Kidney (tissue), 14 donors: Measurements from ENCODE around the gene ZFP36. TPM values are rescaled to one million over a fixed set of nuclear protein-coding genes. Genes with fewer than 3 reads are reported as not detected.

Experiments used
- DNase-seq, 5 donors: peaks; one replicate each; pipeline ENCODE4 v3.0.0-alpha.2; 2013 to 2020
- FAIRE-seq: peaks from 2 replicates; lab custom pipeline; 2012; peaks lifted over from hg19 to GRCh38; lab: Jason Lieb, UNC
- H3K27ac ChIP-seq, 2 donors: one replicate each; pipeline ENCODE4 v1.7.0; 2013; ENCODE audit warnings: low read depth in 2 of 2, low read length in 2 of 2, inconsistent platforms in 1 of 2
- H3K27me3 ChIP-seq: one replicate; pipeline ENCODE4 v1.7.1; 2013; ENCODE audit warnings: low read length, inconsistent platforms; ENCODE audit not compliant: control insufficient read depth, insufficient read depth
- H3K36me3 ChIP-seq, 3 donors: one replicate each; pipeline versions ENCODE4 v1.7.0 to v1.7.1; 2013; ENCODE audit warnings: low read length in 3 of 3, control low read depth in 1 of 3, inconsistent platforms in 1 of 3; ENCODE audit not compliant: insufficient read depth in 3 of 3, control insufficient read depth in 2 of 3
- H3K4me1 ChIP-seq, 3 donors: one replicate each; pipeline versions ENCODE4 v1.7.0 to v1.7.1; 2013; ENCODE audit warnings: low read length in 3 of 3, inconsistent platforms in 1 of 3, low read depth in 1 of 3; ENCODE audit not compliant: control insufficient read depth in 2 of 3, insufficient read depth in 2 of 3
- H3K4me3 ChIP-seq, 3 donors: one replicate each; pipeline versions ENCODE4 v1.7.0 to v1.8.1; 2013; ENCODE audit warnings: low read length in 3 of 3, control low read depth in 1 of 3, inconsistent platforms in 1 of 3
- H3K9ac ChIP-seq, 3 donors: one replicate each; pipeline versions ENCODE4 v1.7.0 to v1.7.1; 2013; ENCODE audit warnings: low read length in 3 of 3, control low read depth in 1 of 3, inconsistent platforms in 1 of 3
- H3K9me3 ChIP-seq, 3 donors: one replicate each; pipeline versions ENCODE4 v1.7.0 to v1.7.1; 2013; ENCODE audit warnings: low read length in 3 of 3, control low read depth in 1 of 3, inconsistent platforms in 1 of 3; ENCODE audit not compliant: control insufficient read depth in 2 of 3, insufficient read depth in 1 of 3
- CTCF ChIP-seq: IDR thresholded peaks from 3 replicates; pipeline ENCODE4 v1.5.1; 2012; ENCODE audit warnings: mild to moderate bottlenecking, moderate library complexity, borderline replicate concordance; ENCODE audit not compliant: insufficient read depth; ENCODE audit errors: extremely low read depth
- intact Hi-C: fragments of 100-400 bp; cut with DNase I; formaldehyde crosslinking; loops from one replicate; pipeline ENCODE4 v1.11.1; 2022
- polyA plus RNA-seq: library from polyadenylated mRNA; stranded (reverse); fragments of 350-450 nt; fragmentation: Illumina TruSeq; extraction: RNeasy Lipid Tissue Mini Kit (QIAGEN cat#74804); gene quantifications from one replicate; pipeline ENCODE4 v1.2.3, GENCODE V29; 2014; ENCODE audit warnings: low read depth, low replicate concordance; ENCODE audit not compliant: insufficient read depth
- total RNA-seq: library from RNA; stranded (reverse); fragmentation: NEBNext Ultra II Directional; extraction: Animal tissue kit (Norgen Biotek cat#: 25700); gene quantifications from one replicate; pipeline ENCODE4 v1.2.1, GENCODE V29; 2021
- donor health status: control.
- donor health status: control.
- donor health status: control.
- donor health status: control.
- donor health status: control.
- donor health status: DM: yes; HTN: yes; CAD: no.
- donor health status: Normal renal cell carcinoma (clear cell type).

The ZFP36 gene
- total and polyA plus RNA-seq, 2 donors from 2014 or later = 87.9 to 132 TPM

- H3K4me1 ChIP-seq = peaks cover 3 to 27% (median 25%) of the 10 kb centered on the region in 3 donors
- intact Hi-C loops = no loop called here
- DNase-seq (peak; percentile 90 to 100 (median 92)), FAIRE-seq (no peak)
- no peaks in the 10 kb centered on the region for H3K27me3 ChIP-seq
- no peak for TF ChIP-seq CTCF
- peak overlapping the region; percentile 56 to 66 (median 56) for H3K4me3 ChIP-seq
- peak overlapping the region; percentile 97 to 99 for H3K27ac ChIP-seq
- H3K9ac ChIP-seq = peak overlapping the region in 2 of 3 donors; percentile 74 to 94
- H3K9me3 ChIP-seq = no peaks in the 10 kb centered on the region
- peaks cover 0 to 19% (median 4%) of the 10 kb centered on the region in 3 donors for H3K36me3 ChIP-seq
Measured at GRCh38 chr19:39403331-39404312, 3.0 kb upstream of the ZFP36 start.

GRCh38 chr19:39405261-39405957 lies 1.2 kb upstream of the ZFP36 start:
- H3K36me3 ChIP-seq = peaks cover 0 to 22% (median 6%) of the 10 kb centered on the region in 3 donors
- peak overlapping the region in 1 of 3 donors; percentile 26 for H3K9ac ChIP-seq
- DNase-seq (no peak), FAIRE-seq (no peak)
- no peaks in the 10 kb centered on the region for H3K9me3 ChIP-seq
- H3K4me1 ChIP-seq = peaks cover 5 to 27% (median 24%) of the 10 kb centered on the region in 3 donors
- intact Hi-C loops = no loop called here
- no peak overlapping the region for H3K4me3 ChIP-seq
- H3K27ac ChIP-seq = peak overlapping the region; percentile 32 to 92
- TF ChIP-seq CTCF = no peak
- no peaks in the 10 kb centered on the region for H3K27me3 ChIP-seq

- H3K4me3 ChIP-seq = peak overlapping the region; percentile 44 to 99 (median 78)
- peak overlapping the region; percentile 38 to 86 (median 49) for H3K9ac ChIP-seq
- no peaks in the 10 kb centered on the region for H3K27me3 ChIP-seq
- DNase-seq (peak in 1 of 5 donors; percentile 98), FAIRE-seq (no peak)
- no peak for TF ChIP-seq CTCF
- H3K4me1 ChIP-seq = peaks cover 10 to 31% (median 27%) of the 10 kb centered on the region in 3 donors
- peak overlapping the region; percentile 92 to 97 for H3K27ac ChIP-seq
- peaks cover 0 to 22% (median 6%) of the 10 kb centered on the region in 3 donors for H3K36me3 ChIP-seq
- intact Hi-C loops = no loop called here
- H3K9me3 ChIP-seq = no peaks in the 10 kb centered on the region
Measured at GRCh38 chr19:39405958-39406655, 540 bp upstream of the ZFP36 start.
